H1 (cell line): ENCODE measurements around the gene NMT1. TPM values are rescaled to one million over a fixed set of nuclear protein-coding genes. Genes with fewer than 3 reads are reported as not detected.

ENCODE experiments used
- CTCF ChIA-PET: fragments of 300-600 bp; sonication (Branson Sonifier 250); formaldehyde crosslinking; loops from one replicate; lab custom pipeline; 2021; ENCODE audit not compliant: partially characterized antibody; lab: Charles Lee
- POLR2A ChIA-PET: fragments of 300-600 bp; sonication (Branson Sonifier 250); formaldehyde crosslinking; loops from one replicate; lab custom pipeline; 2021; ENCODE audit warnings: inconsistent platforms; ENCODE audit not compliant: partially characterized antibody; lab: Charles Lee
- DNase-seq, 2 experiments: peaks; one replicate each; pipeline versions ENCODE4 v3.0.0 to v3.0.0-alpha.2; 2010 to 2022; ENCODE audit warnings: low spot score in 2 of 2, low read depth in 1 of 2, mixed read lengths in 1 of 2
- FAIRE-seq: peaks from 2 replicates; lab custom pipeline; 2011; peaks lifted over from hg19 to GRCh38; lab: Jason Lieb, UNC
- H2AFZ ChIP-seq: 2 replicates; pipeline ENCODE4 v1.8.1; 2012; ENCODE audit warnings: low read length, inconsistent platforms
- H2AK5ac ChIP-seq: 2 replicates; pipeline ENCODE4 v1.6.1; 2013; ENCODE audit warnings: low read depth, low read length
- H2BK120ac ChIP-seq: replicated peaks from 2 replicates; pipeline ENCODE3; 2013; ENCODE audit warnings: low read depth, low read length, inconsistent platforms
- H2BK12ac ChIP-seq: 2 replicates; pipeline ENCODE4 v1.6.1; 2013; ENCODE audit warnings: low read depth, low read length
- H2BK15ac ChIP-seq: 2 replicates; pipeline ENCODE4 v1.6.1; 2013; ENCODE audit warnings: low read length
- H2BK20ac ChIP-seq: 2 replicates; pipeline ENCODE4 v1.6.1; 2013; ENCODE audit warnings: low read length
- H2BK5ac ChIP-seq: 2 replicates; pipeline ENCODE4 v1.6.1; 2013; ENCODE audit warnings: low read depth, low read length
- H3K14ac ChIP-seq: 2 replicates; pipeline ENCODE4 v1.6.1; 2013; ENCODE audit warnings: inconsistent platforms; ENCODE audit not compliant: insufficient read length
- H3K18ac ChIP-seq: 2 replicates; pipeline ENCODE4 v1.6.1; 2013; ENCODE audit warnings: low read length; ENCODE audit errors: extremely low read depth
- H3K23ac ChIP-seq: 2 replicates; pipeline ENCODE4 v1.6.1; 2013; ENCODE audit warnings: inconsistent platforms; ENCODE audit not compliant: insufficient read length
- H3K23me2 ChIP-seq: 2 replicates; pipeline ENCODE4 v1.6.1; 2013; ENCODE audit warnings: low read depth, low read length
- H3K27ac ChIP-seq: 2 replicates; pipeline ENCODE4 v1.6.1; 2011; ENCODE audit warnings: low read depth, low read length, inconsistent platforms
- H3K27me3 ChIP-seq, 4 experiments: replicated peaks in 1 of 4; 1 replicate in 1 of 4; 2 replicates in 3 of 4; pipeline versions ENCODE4 v1.6.1 to v1.8.1; 2011 to 2013; ENCODE audit warnings: low read length in 3 of 4, mild to moderate bottlenecking in 3 of 4, inconsistent platforms in 2 of 4, mixed read lengths in 2 of 4, moderate library complexity in 1 of 4; ENCODE audit not compliant: control insufficient read depth in 3 of 4, insufficient read depth in 3 of 4; ENCODE audit errors: extremely low read depth in 1 of 4
- H3K36me3 ChIP-seq, 4 experiments: 2 replicates each; pipeline versions ENCODE4 v1.6.1 to v1.8.1; 2011 to 2013; ENCODE audit warnings: mild to moderate bottlenecking in 4 of 4, low read length in 3 of 4, moderate library complexity in 2 of 4, control low read depth in 1 of 4, inconsistent platforms in 1 of 4; ENCODE audit not compliant: insufficient read depth in 4 of 4, control insufficient read depth in 2 of 4
- H3K4ac ChIP-seq: replicated peaks from 2 replicates; pipeline ENCODE3; 2013; ENCODE audit warnings: low read length, low read depth, mixed read lengths, inconsistent platforms; ENCODE audit not compliant: insufficient read length
- H3K4me1 ChIP-seq, 4 experiments: replicated peaks in 1 of 4; 1 replicate in 1 of 4; 2 replicates in 3 of 4; pipeline versions ENCODE4 v1.6.1 to v1.8.1; 2011 to 2013; ENCODE audit warnings: low read length in 3 of 4, inconsistent platforms in 2 of 4, mixed read lengths in 1 of 4; ENCODE audit not compliant: insufficient read depth in 4 of 4, control insufficient read depth in 3 of 4
- H3K4me2 ChIP-seq, 2 experiments: 2 replicates each; pipeline versions ENCODE4 v1.6.1 to v1.8.1; 2011 to 2013; ENCODE audit warnings: low read depth in 2 of 2, low read length in 2 of 2, control low read depth in 1 of 2, inconsistent platforms in 1 of 2, mild to moderate bottlenecking in 1 of 2; ENCODE audit not compliant: insufficient read depth in 1 of 2
- H3K4me3 ChIP-seq, 4 experiments: fragments of 200-600, 300-600 bp in 1 of 4; sonication (generic), shearing (Covaris generic), sonication (Bioruptor Twin) in 1 of 4; 2 replicates each; pipeline versions ENCODE4 v1.5.1 to v1.8.1; 2011 to 2016; ENCODE audit warnings: low read length in 4 of 4, low read depth in 3 of 4, control low read depth in 2 of 4, inconsistent platforms in 2 of 4, mild to moderate bottlenecking in 2 of 4, mixed read lengths in 1 of 4, moderate library complexity in 1 of 4; ENCODE audit not compliant: insufficient read depth in 2 of 4; ENCODE audit errors: extremely low read depth in 1 of 4
- H3K56ac ChIP-seq: replicated peaks from 2 replicates; pipeline ENCODE3; 2013; ENCODE audit warnings: low read depth, mild to moderate bottlenecking, mixed read lengths, low read length, inconsistent platforms; ENCODE audit not compliant: insufficient read length
- H3K79me1 ChIP-seq: 2 replicates; pipeline ENCODE4 v1.6.1; 2013; ENCODE audit warnings: low read depth, low read length, control low read depth
- H3K79me2 ChIP-seq, 2 experiments: 2 replicates each; pipeline versions ENCODE4 v1.6.1 to v1.8.1; 2012 to 2013; ENCODE audit warnings: low read length in 2 of 2, mild to moderate bottlenecking in 2 of 2, inconsistent platforms in 1 of 2; ENCODE audit not compliant: insufficient read depth in 2 of 2, control insufficient read depth in 1 of 2
- H3K9ac ChIP-seq, 4 experiments: replicated peaks in 1 of 4; 1 replicate in 1 of 4; 2 replicates in 3 of 4; pipeline versions ENCODE4 v1.6.1 to v1.8.1; 2011 to 2013; ENCODE audit warnings: low read depth in 3 of 4, low read length in 3 of 4, control low read depth in 2 of 4, mild to moderate bottlenecking in 2 of 4, moderate library complexity in 2 of 4, inconsistent platforms in 1 of 4; ENCODE audit errors: extremely low read depth in 1 of 4
- H3K9me3 ChIP-seq, 2 experiments: 2 replicates each; pipeline versions ENCODE4 v1.6.1 to v1.8.1; 2012 to 2013; ENCODE audit warnings: mild to moderate bottlenecking in 2 of 2, moderate library complexity in 2 of 2, control low read depth in 1 of 2, inconsistent platforms in 1 of 2, low read depth in 1 of 2, low read length in 1 of 2, mixed read lengths in 1 of 2; ENCODE audit not compliant: insufficient read depth in 2 of 2
- H4K20me1 ChIP-seq, 2 experiments: replicated peaks in 1 of 2; 2 replicates each; pipeline versions ENCODE3 to v1.8.1; 2011 to 2013; ENCODE audit warnings: inconsistent platforms in 2 of 2, low read length in 2 of 2, mild to moderate bottlenecking in 1 of 2; ENCODE audit not compliant: insufficient read depth in 2 of 2, control insufficient read depth in 1 of 2
- H4K5ac ChIP-seq: 2 replicates; pipeline ENCODE4 v1.6.1; 2013; ENCODE audit warnings: low read length, low read depth, mixed read lengths, inconsistent platforms; ENCODE audit not compliant: insufficient read length
- H4K8ac ChIP-seq: 2 replicates; pipeline ENCODE4 v1.8.0; 2013; ENCODE audit warnings: mild to moderate bottlenecking, moderate library complexity, low read length, inconsistent platforms; ENCODE audit not compliant: insufficient read depth; ENCODE audit errors: extremely low read depth
- H4K91ac ChIP-seq: replicated peaks from 2 replicates; pipeline ENCODE3; 2013; ENCODE audit warnings: low read length, mixed read lengths, inconsistent platforms; ENCODE audit not compliant: insufficient read length
- BCL11A ChIP-seq, 2 experiments: IDR thresholded peaks; one replicate each; pipeline ENCODE4 v1.6.1; 2011; ENCODE audit warnings: low read depth in 2 of 2, low read length in 2 of 2, mild to moderate bottlenecking in 2 of 2
- CTCF ChIP-seq, 3 experiments: IDR thresholded peaks; 1 replicate in 2 of 3; 2 replicates in 1 of 3; pipeline versions ENCODE4 v1.5.1 to v1.6.1; 2011; ENCODE audit warnings: low read length in 3 of 3, mild to moderate bottlenecking in 3 of 3, inconsistent platforms in 2 of 3, low read depth in 1 of 3, moderate library complexity in 1 of 3; ENCODE audit not compliant: insufficient read depth in 1 of 3; ENCODE audit errors: control extremely low read depth in 1 of 3
- MAFK ChIP-seq: IDR thresholded peaks from 2 replicates; pipeline ENCODE4 v1.6.1; 2012; ENCODE audit warnings: low read depth, mild to moderate bottlenecking, improper control_type of control experiment, low read length
- NRF1 ChIP-seq: IDR thresholded peaks from 2 replicates; pipeline ENCODE4 v1.6.1; 2011; ENCODE audit warnings: mild to moderate bottlenecking, low read depth, low read length, improper control_type of control experiment
- RNF2 ChIP-seq: fragments of 200-900, 300-1000 bp; sonication (generic); IDR thresholded peaks from 2 replicates; pipeline ENCODE4 v1.7.1; 2016; ENCODE audit warnings: borderline replicate concordance, low read depth, mild to moderate bottlenecking, antibody characterized with exemption, low read length; ENCODE audit not compliant: poor library complexity, severe bottlenecking; ENCODE audit errors: missing control alignments
- SIX5 ChIP-seq: IDR thresholded peaks from 2 replicates; pipeline ENCODE4 v1.6.1; 2011; ENCODE audit warnings: mild to moderate bottlenecking, low read depth, low read length
- SP2 ChIP-seq: IDR thresholded peaks from 2 replicates; pipeline ENCODE4 v1.6.1; 2012; ENCODE audit warnings: mild to moderate bottlenecking, low read length, inconsistent platforms
- TAF7 ChIP-seq: optimal IDR thresholded peaks from 2 replicates; pipeline ENCODE3; 2011; ENCODE audit warnings: low read depth, mild to moderate bottlenecking, inconsistent platforms, low read length, moderate library complexity, borderline replicate concordance
- WGBS, 2 experiments: shearing (Covaris generic) in 1 of 2; methylation state at CpG; one replicate each; pipeline versions ENCODE4 v1.1.6 to v1.1.7; 2013 to 2015; ENCODE audit warnings: low lambda C conversion rate in 2 of 2, mixed read lengths in 2 of 2, inconsistent platforms in 1 of 2, low coverage in 1 of 2, missing lambda C conversion rate in 1 of 2; ENCODE audit not compliant: insufficient replicate concordance in 2 of 2, insufficient coverage in 1 of 2, insufficient read length in 1 of 2; ENCODE audit errors: extremely low coverage in 1 of 2, missing lambda C conversion rate in 1 of 2; 5-methylcytosine and 5-hydroxymethylcytosine counted together
- polyA plus RNA-seq, 7 experiments: library from polyadenylated mRNA; depleted of rRNA in 3 of 7; stranded (reverse) in 5 of 7; unstranded in 2 of 7; fragments of >200 nt in 5 of 7; fragments of 200-250 nt in 2 of 7; gene quantifications; 1 replicate in 5 of 7; 2 replicates in 1 of 7; 4 replicates in 1 of 7; pipeline versions ENCODE4 v1.2.1 to v1.2.3, GENCODE V29; 2011 to 2013; ENCODE audit warnings: missing spikeins in 2 of 7, mixed read lengths in 2 of 7
- total RNA-seq: library from RNA; stranded (reverse); fragmentation: NEBNext Ultra II Directional; extraction: Animal tissue kit (Norgen Biotek cat#: 25700); gene quantifications from 2 replicates; pipeline ENCODE4 v1.2.1, GENCODE V29; 2021

NMT1 gene
- total and polyA plus RNA-seq, 2 of the 8 experiments (the other 6 are each of a cell fraction or from before 2014, with no cell fraction given) = 42.9 to 149 TPM

- POLR2A ChIA-PET = interaction anchor here (0.8 to 1.8 kb wide), 4 partner anchors 9 to 135 kb away, joined by 3 read pairs; partner anchors contain the start of gene HEXIM1
- Histone ChIP-seq H4K20me1 (no peaks in the 10 kb centered on the region), H3K4me2 (no peak overlapping the region), H3K9ac (no peak overlapping the region), H3K27ac (no peak overlapping the region), H2BK120ac (no peak overlapping the region), H3K23me2 (no peaks in the 10 kb centered on the region), H2AFZ (no peak overlapping the region), H3K36me3 (no peaks in the 10 kb centered on the region), H2BK20ac (no peak overlapping the region), H4K5ac (no peak overlapping the region), H2AK5ac (no peak overlapping the region), H3K4me3 (no peak overlapping the region), H4K8ac (no peak overlapping the region), H3K56ac (no peak overlapping the region), H3K18ac (no peak overlapping the region), H3K9me3 (no peaks in the 10 kb centered on the region), H3K14ac (no peak overlapping the region), H2BK12ac (peak overlapping the region; percentile 42; the same call in 1 of the 2 replicates), H2BK15ac (0 out of 2 replicates have a peak overlapping the region, but pooled peaks have one; percentile 61), H3K23ac (no peak overlapping the region), H4K91ac (no peak overlapping the region), H3K27me3 (peaks cover 0 to 7% (median 6%) of the 10 kb centered on the region in 4 experiments; a peak in 5 of 7 replicates), H3K79me1 (no peaks in the 10 kb centered on the region), H2BK5ac (no peak overlapping the region), H3K4me1 (peaks cover 0 to 11% (median under 1%) of the 10 kb centered on the region in 4 experiments; a peak in 6 of 7 replicates), H3K79me2 (no peaks in the 10 kb centered on the region), H3K4ac (no peak overlapping the region)
- WGBS, 2 experiments = 81% methylated on average over 17 of the region's 17 CpGs; no CpG with 5 or more reads in 1 of the 2 experiments
- DNase-seq (peak in 1 of 2 experiments; percentile 64), FAIRE-seq (no peak)
- CTCF ChIA-PET = interaction anchor here (0.6 to 16.2 kb wide), 18 partner anchors 8 to 292 kb away, joined by 3 to 243 read pairs (median 4); partner anchors contain the start of genes ACBD4 and C1QL1
- TF ChIP-seq CTCF (IDR thresholded peaks at IDR 0.05; ENCODE audit: control extremely low read depth in 1 of 3, insufficient read depth in 1 of 3, low read depth in 1 of 3, low read length in 3 of 3) = no peak
- no peak for TF ChIP-seq RNF2
- TF ChIP-seq MAFK = no peak
- no peak for TF ChIP-seq NRF1
- no peak for TF ChIP-seq SP2
- TF ChIP-seq BCL11A (IDR thresholded peaks at IDR 0.05; ENCODE audit: low read depth in 2 of 2, low read length in 2 of 2) = no peak
- TF ChIP-seq SIX5 = no peak
- TF ChIP-seq TAF7 = no peak
Measured at GRCh38 chr17:45013021-45013997, 47.8 kb upstream of the NMT1 start.
